Thoracic aorta (tissue), 2 donors: ENCODE results near the gene SSBP4. TPM values are rescaled to one million over a fixed set of nuclear protein-coding genes. Genes with fewer than 3 reads are reported as not detected.

ENCODE experiments used
- ATAC-seq: fragments of 150-250 bp; one replicate; pipeline ENCODE4 v1.8.0; 2017; ENCODE audit warnings: low read depth; ENCODE audit not compliant: insufficient number of reproducible peaks, low FRiP score
- DNase-seq: peaks from one replicate; pipeline ENCODE4 v3.0.0-alpha.2; 2020; ENCODE audit warnings: low spot score
- H3K27ac ChIP-seq, 2 donors: fragments of 200-600 bp; sonication (generic); 1 replicate in 1 of 2; 2 replicates in 1 of 2; pipeline ENCODE4 v1.5.1; 2016; ENCODE audit warnings: mild to moderate bottlenecking in 2 of 2, moderate library complexity in 2 of 2
- H3K27me3 ChIP-seq: fragments of 200-600 bp; sonication (generic); replicated peaks from 2 replicates; pipeline ENCODE4 v1.6.0; 2016; ENCODE audit warnings: mild to moderate bottlenecking; ENCODE audit not compliant: insufficient read depth
- H3K36me3 ChIP-seq: fragments of 200-600 bp; sonication (generic); one replicate; pipeline ENCODE4 v1.5.1; 2016
- H3K4me1 ChIP-seq, 2 donors: fragments of 200-600 bp; sonication (generic); 1 replicate in 1 of 2; 2 replicates in 1 of 2; pipeline versions ENCODE4 v1.5.1 to v1.6.0; 2016; ENCODE audit warnings: low read depth in 2 of 2, mild to moderate bottlenecking in 1 of 2; ENCODE audit not compliant: control insufficient read depth in 1 of 2
- H3K4me3 ChIP-seq: fragments of 200-600 bp; sonication (generic); 2 replicates; pipeline ENCODE4 v1.5.1; 2016; ENCODE audit warnings: mild to moderate bottlenecking
- H3K9me3 ChIP-seq: fragments of 200-600 bp; sonication (generic); 2 replicates; pipeline ENCODE4 v1.5.1; 2016
- CTCF ChIP-seq: fragments of 200-600 bp; sonication (generic); IDR thresholded peaks from one replicate; pipeline ENCODE4 v1.5.1; 2019; ENCODE audit warnings: antibody characterized with exemption
- total RNA-seq, 2 donors: library from RNA; depleted of rRNA; stranded (reverse); fragments of >200 nt; gene quantifications; one replicate each; pipeline versions ENCODE4 v1.1.0 to v1.2.3, GENCODE V29; 2016

SSBP4 gene
- total RNA-seq, 2 donors from 2014 or later, result 87.7 to 94.9 TPM

- DNase-seq (no peak), ATAC-seq (no peak)
- TF ChIP-seq CTCF, result no peak
- peak overlapping the region; percentile 29 to 42 for H3K27ac ChIP-seq
- H3K9me3 ChIP-seq, result no peaks in the 10 kb centered on the region
- no peak overlapping the region for H3K4me3 ChIP-seq
- no peaks in the 10 kb centered on the region for H3K27me3 ChIP-seq
- H3K36me3 ChIP-seq, result peaks cover 19% of the 10 kb centered on the region
- peaks cover 20 to 34% of the 10 kb centered on the region in 2 donors for H3K4me1 ChIP-seq
These were observed 37.1 kb downstream of the SSBP4 start for GRCh38 chr19:18456279-18456678.

- Histone ChIP-seq H3K4me1 (peaks cover 20 to 41% of the 10 kb centered on the region in 2 donors), H3K27ac (peak overlapping the region; percentile 42 to 59)
- ATAC-seq, result no peak
These were observed 37.8 kb downstream of the SSBP4 start for GRCh38 chr19:18456974-18457373.

GRCh38 chr19:18457483-18458331 lies 38.5 kb downstream of the SSBP4 start:
- Histone ChIP-seq H3K4me3 (no peak overlapping the region), H3K27me3 (no peaks in the 10 kb centered on the region), H3K36me3 (peaks cover 13% of the 10 kb centered on the region), H3K9me3 (no peaks in the 10 kb centered on the region), H3K27ac (peak overlapping the region; percentile 42 to 59), H3K4me1 (peaks cover 20 to 42% of the 10 kb centered on the region in 2 donors)
- DNase-seq (no peak), ATAC-seq (no peak)
- TF ChIP-seq CTCF, result no peak

More at GRCh38 chr19:18456974-18457373, 37.8 kb downstream of the SSBP4 start:
- DNase-seq, result no peak
- no peak for TF ChIP-seq CTCF
- no peaks in the 10 kb centered on the region for H3K9me3 ChIP-seq
- H3K27me3 ChIP-seq, result no peaks in the 10 kb centered on the region
- H3K4me3 ChIP-seq, result no peak overlapping the region
- H3K36me3 ChIP-seq, result peaks cover 16% of the 10 kb centered on the region

- Histone ChIP-seq H3K27ac (peak overlapping the region; percentile 89 to 95), H3K4me1 (peaks cover 35 to 62% of the 10 kb centered on the region in 2 donors), H3K4me3 (no peak overlapping the region), H3K9me3 (no peaks in the 10 kb centered on the region), H3K27me3 (no peaks in the 10 kb centered on the region), H3K36me3 (peaks cover 12% of the 10 kb centered on the region)
- DNase-seq (no peak), ATAC-seq (no peak)
- no peak for TF ChIP-seq CTCF
These were observed 41.7 kb downstream of the SSBP4 start for GRCh38 chr19:18460900-18461299.

- Histone ChIP-seq H3K4me3 (no peak overlapping the region), H3K36me3 (peaks cover 8% of the 10 kb centered on the region), H3K27me3 (no peaks in the 10 kb centered on the region), H3K4me1 (peaks cover 35 to 66% of the 10 kb centered on the region in 2 donors), H3K9me3 (no peaks in the 10 kb centered on the region), H3K27ac (peak overlapping the region; percentile 89 to 95)
- DNase-seq (no peak), ATAC-seq (no peak)
- no peak for TF ChIP-seq CTCF
These were observed 42.3 kb downstream of the SSBP4 start for GRCh38 chr19:18461471-18461870.
